ENCODE measurements around the gene PTP4A2.
A peak's percentile ranks its signal among the peaks of the same experiment; 100 is the strongest.

Gene PTP4A2

DNA sequence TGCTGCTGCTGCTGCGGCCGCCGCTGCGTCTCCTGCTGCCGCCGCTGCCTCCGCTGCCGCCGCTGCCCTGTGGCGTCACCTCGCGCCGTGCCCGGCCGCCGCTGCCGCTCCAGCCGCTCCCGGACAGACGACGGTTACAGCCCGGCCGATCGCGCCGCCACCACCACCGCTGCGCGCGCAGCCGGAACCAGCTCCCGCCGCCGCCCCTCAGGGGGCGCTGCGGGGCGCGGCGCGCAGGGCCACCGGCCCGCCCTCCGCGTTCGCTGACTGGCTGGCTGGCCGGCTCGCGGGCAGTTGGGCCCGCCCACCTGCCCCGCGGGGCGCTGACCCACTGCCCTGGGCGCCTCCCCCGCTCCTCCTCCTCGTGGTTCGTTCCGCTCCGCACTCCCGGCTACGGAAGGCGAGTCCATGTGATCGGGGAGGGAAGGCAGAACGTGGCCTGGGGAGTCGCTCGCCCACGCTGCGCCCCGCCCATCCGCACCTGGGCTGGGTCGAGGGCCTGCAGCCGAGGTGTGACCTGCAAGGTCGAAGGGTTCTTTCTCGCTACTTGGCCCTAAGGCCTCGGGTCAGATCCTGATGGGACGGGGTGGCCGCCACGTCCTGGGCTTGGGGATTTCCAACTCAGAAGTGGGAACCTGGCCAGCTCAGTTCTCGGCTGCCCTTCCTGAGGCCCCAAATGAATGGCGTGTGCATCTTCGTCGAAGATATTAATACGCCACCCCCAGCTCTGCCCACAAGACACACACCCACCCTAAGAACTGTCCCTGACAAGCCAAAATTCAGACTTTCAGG is at the start of gene PTP4A2:
TSS of gene PTP4A2 (minus strand) at position 185 of the 792 bp plus-strand sequence. CDS start 19,303 bp downstream, outside the sequence.
- peak; percentile 93 for DNase-seq

DNA sequence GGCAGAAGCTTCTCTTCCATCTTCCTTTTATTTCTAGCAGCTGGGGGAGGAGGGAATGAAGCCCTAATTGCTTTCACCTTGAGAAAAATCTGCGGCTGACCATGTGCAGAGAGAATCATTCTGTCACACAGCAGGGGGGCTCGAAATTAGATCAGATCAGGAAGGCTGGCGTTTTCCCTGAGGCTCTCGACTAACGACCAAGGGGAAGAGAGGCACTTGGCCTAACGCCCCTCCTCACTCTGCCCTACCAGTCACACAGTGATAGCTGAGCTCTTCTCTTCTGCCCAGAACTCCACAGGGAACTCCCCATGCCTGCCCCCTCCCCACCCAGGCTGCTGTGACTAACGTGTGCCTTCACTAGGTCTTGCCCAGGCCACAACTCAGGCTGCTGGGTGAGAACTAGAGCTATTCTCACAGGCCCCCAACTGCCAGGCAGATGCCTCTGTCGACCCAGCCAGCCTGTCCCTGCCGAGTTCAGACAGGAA is 49.0 kb upstream of the PTP4A2 start:
- peak; percentile 15 for DNase-seq

DNA sequence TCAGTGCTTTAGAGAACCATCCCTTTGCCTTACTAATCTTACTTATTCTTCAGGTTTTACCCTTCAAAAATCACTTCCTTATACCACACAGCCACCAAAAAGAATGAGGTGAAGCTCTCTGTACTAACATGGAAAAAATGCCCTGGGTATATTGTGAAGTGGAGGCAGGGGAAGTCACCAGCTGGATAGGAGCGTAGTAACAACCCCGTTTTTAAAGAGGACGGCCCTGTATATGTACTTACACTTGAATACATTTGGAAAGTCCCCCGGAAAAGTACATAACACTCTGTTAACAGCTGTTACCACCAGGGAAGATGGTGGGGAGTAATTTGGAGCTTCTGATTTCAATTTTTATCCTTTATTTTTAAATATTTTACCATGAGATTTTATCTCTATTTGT is 47.3 kb upstream of the PTP4A2 start:
- no peak for DNase-seq

DNA sequence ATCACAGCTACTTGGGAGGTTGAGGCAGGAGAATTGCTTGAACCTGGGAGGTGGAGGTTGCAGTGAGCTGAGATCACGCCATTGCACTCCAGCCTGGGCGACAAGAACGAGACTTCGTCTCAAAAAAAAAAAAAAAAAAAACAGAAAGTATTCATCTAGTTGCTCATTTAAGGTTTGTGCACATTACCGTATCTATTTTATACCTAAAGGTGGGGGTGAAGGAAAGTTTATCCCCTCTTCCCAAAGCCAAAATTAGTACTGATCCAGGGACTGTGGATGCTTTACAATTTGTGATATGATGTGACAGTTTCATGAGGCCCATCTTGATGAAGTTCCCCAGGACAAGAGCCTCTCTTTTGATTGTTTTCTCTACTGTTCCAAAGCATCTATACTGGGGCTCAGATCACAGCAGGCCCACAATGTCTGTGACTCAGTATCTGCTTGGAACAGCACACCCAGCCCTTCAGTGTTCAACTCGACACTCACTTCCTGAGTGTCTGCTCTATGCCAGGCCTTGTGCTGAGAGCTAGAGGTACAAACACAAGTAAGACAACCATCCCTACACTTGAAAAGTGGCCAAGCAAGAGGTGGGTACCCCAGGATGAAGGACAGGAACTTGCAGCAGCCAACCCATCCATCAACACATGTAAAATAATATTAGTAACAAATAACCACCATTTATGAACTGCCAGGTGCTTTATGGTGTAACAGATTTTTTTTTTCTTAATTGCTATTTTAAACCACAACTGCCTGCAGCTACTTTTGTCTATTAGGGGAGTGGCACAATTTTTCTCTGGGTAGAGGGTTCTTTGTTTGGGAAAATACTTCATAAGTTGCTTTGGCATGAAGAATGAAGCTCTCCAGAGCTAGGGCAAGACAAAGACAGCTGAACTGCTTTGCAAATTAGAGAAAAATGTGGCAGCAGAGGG is 46.5 kb upstream of the PTP4A2 start:
- peak; percentile 39 for DNase-seq

DNA sequence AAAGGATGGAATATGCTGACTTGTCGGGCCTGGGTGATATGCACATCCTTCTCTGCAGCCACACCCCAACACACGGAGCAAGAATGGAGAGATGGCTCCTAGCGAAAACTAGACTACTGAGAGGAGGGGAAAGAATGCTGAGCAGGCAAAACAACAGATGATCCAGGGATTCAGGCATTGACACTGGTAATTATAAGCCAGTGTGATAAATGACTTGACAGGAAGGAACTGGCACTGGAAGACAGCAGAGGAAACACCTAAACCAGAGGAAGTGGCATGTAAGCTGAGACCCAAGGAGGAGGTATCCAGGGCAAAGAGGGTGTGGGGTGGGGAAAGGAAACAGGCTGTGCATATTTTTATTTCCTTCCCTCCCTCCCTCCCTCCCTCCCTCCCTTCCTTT is 43.8 kb upstream of the PTP4A2 start:
- DNase-seq, result no peak

DNA sequence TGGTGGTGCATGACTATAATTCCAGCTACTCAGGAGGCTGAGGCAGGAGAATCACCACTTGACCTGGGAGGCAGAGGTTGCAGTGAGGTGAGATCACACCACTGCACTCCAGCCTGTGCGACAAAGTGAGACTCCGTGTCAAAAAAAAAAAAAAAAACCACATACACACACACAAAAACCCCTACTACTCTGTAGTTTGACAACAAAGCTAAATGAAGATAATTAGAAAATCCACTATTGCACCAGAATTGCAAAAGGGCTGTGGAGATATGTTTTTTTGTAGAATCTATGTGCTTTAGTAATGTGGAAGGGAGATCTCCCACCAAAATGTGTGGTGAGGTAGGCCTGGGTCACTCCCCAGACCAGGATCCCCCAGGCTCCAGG is 43.3 kb upstream of the PTP4A2 start:
- DNase-seq, result no peak

DNA sequence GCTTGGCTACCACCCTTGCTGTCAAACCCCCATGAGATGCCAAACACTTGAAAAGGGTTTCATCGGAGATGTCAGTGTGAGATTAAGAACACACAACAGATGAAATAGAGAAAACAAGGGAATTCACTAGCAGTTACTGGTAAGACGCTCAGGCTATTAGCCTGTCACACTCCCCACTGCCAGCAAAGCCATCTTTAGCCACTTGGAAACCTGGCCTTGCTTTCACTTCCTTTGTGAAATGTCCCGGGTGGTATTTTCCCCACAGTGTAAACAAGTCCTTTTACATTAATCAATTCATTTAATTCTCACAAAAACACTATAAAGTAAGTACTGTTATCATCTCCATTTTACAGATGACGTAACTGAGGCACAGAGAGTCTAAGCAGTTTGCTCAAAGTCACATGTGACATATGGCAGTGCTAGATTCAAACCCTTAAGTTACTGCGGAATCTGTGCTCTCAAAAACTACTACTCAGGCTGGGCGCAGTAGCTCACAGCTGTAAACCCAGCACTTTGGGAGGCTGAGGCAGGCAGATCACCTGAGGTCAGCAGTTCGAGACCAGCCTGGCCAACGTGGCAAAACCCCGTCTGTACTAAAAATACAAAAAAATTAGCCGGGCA is 42.8 kb upstream of the PTP4A2 start:
- DNase-seq, result no peak

DNA sequence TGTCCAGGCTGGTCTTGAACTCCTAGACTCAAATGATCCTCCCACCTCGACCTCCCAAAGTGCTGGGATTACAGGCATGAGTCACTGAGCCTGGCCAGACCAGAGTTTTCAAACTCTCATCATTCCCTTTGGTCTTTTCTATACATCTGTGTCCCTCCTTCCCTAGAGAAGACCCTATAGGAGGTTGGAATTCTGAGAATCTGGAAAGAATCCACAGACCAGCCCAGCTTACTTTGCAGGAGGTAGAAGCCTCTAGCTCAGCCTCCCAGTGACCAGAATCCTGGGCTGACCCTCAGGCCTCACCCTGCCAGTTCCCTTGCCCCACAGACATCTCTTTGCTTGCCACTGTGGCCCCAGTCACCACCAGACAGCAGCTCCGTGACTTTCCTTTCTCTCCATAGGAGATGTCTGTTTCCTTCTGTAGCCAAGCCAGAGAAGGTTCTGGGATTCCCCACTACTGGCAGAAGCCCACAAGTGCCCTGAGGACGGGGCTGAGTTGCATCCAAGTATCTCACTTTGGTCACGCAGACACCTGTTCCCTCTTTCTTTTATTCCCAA is 40.8 kb upstream of the PTP4A2 start:
- no peak for DNase-seq

DNA sequence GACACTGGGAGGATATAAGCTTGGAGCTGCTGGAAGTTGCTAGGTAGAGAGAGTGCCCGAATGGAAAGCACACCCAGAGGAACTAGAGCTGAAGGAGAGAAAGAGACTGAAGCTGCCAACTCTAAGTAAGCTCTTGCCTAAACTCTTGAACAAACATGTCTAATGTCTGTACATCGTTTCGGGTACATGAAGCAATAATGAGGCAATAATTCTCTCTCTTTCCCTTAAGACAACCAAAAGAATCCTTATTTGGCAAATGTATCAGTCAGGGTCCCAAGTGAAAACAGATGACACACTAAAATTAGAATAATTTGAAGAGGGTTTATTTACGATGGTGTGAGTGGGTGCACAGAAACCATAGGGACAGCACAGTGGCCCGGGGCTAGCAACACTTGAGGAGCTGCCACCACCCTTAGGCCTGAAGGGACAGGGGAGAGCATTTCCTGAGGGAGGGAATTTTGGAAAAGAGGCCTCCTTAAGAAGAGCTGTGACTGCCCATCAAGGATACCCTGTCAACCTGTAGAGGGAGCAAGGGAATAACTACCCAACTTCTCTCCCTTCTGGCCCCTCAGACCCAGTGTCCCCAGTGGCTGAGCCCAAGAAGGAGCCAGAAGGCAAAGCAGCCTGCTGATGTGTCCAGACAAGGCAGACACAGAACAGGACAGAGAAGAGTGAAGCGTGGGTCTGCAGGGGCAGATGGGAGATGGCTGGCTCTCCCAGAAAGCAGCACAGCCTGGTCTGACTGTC is 39.4 kb upstream of the PTP4A2 start:
- DNase-seq, result no peak

DNA sequence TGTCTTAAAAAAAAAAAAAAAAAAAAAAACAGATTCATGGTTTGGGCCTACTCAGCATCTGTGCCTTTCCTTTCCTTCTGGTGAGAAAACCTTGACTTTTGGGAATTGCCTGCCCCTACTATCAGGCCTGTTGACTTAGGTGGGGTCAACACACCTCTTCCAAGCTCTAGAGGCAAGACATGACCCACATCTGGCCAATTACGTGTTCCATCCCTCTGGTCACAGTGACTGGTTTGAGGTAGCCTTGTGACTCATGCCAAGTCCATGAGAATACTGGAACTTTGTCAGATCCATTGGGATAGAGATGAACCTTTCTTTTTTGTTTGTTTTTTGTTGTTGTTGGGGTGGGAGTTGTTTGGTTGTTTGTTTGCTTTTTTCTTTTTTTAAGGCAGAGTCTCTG is 38.2 kb upstream of the PTP4A2 start:
- no peak for DNase-seq

DNA sequence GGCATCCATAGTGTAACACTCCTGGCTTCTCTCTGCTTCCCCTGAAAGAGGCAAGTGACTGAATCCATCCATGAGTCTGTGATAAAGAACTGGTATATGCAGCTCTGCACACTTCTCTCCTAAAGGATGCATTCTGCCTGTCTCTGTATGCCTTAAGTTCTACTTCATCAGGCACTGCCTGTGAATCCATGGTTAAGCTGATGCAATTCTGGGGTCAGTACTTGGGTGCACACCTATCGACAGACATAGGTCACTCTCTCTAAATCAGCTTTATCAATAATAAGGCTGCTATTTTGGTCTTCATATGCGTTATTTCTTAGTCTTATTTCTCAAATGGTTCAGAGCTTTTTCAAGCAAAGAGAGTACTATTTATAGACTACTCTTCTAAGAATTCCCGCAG is 32.7 kb upstream of the PTP4A2 start:
- DNase-seq, result no peak

DNA sequence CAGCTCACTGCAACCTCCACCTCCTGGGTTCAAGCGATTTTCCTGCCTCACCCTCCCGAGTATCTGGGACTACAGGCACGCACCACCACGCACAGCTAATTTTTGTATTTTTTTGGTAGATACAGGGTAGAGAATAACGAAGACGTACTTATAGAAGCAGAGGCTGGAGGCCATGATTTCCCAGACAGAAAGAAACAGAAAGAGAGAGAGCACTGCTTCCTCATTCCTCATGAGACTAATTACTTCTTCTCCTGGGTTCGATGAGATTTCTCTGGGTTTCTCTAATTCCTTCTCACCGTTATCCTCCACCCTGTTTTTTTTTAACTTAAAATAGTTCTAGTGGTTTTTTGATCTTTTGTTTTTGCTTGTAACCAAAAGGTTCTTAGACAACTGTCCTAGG is 23.4 kb upstream of the PTP4A2 start:
- no peak for DNase-seq

DNA sequence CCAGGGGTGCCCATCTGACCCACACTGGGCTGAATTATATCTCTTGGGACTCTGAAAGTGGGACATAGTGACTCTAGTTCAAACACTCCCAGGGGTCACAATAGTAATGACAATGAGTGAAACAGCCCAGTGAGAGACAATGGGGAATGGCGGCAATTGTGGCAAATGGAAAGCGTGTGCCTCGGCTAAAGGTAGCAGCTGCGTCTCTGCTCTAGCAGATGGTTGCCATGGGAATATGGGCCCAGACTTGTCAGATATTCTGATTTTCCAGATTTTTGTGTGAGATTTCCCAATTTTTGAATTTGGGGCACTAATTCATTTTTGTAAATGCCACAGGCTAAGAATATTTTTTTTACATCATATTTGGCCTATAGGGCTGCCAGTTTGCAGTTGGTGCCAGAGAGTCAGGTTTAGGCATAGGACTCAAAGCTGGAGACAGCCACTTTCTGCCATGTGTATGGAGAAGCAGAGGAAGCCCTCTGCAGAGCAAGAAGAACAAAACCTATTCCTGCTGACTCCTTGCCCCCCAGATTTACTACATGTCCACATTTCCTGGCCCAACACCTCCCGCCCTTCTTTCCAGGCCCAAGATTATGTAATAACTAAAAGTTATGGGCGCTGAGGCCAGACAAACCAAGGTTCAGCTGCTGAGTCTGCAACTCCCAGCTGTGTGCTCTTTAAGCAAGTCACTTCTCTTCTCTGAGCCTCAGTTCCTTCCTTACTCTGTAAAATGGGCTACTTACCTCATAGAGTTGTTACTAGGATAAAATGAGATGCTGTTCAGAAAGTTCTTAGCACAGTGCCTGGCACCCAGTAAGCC is 21.6 kb upstream of the PTP4A2 start:
- no peak for DNase-seq

DNA sequence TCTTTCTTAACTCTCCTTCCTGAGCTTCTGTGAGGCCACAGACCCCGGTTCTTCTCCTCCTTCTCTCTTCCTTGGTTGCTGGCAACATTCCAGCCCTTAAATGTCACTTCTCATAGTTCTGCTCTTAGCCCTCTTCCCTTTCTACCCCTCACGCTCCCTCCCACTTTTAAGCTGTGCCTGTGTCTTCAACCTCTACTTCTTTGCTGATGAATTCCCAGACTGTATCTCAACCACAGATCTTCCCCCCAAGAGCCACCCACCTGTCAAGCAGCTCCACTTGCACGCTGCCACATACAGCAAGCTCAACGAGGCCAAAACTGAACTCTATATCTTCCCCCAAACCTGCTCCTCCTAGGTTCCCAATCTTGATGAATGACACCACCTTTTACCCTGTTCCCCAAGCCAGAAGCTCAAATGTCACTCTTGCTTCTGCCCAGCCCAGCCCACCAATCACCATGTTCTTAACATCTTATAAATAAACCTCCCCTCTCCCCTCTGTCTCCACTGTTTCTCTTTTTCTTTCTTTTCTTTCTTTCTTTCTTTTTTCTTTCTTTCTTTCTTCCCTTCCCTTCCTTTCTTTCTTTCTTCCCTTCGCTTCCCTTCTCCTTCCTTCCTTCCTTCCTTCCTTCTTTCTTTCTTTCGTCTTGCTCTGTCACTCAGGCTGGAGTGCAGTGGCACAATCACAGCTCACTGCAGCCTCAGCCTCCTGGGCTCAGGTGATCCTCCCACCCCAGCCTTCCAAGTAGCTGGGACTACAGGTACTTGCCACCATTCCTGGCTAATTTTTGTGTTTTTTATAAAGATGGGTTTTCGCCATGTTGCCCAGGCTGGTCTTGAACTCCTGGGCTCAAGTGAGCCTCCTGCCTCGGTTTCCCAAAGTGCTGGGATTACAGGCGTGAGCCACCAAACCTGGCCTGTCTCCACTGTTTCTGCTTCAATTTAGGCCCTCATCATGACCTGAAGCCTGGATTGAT is 19.8 kb upstream of the PTP4A2 start:
- DNase-seq, result no peak

DNA sequence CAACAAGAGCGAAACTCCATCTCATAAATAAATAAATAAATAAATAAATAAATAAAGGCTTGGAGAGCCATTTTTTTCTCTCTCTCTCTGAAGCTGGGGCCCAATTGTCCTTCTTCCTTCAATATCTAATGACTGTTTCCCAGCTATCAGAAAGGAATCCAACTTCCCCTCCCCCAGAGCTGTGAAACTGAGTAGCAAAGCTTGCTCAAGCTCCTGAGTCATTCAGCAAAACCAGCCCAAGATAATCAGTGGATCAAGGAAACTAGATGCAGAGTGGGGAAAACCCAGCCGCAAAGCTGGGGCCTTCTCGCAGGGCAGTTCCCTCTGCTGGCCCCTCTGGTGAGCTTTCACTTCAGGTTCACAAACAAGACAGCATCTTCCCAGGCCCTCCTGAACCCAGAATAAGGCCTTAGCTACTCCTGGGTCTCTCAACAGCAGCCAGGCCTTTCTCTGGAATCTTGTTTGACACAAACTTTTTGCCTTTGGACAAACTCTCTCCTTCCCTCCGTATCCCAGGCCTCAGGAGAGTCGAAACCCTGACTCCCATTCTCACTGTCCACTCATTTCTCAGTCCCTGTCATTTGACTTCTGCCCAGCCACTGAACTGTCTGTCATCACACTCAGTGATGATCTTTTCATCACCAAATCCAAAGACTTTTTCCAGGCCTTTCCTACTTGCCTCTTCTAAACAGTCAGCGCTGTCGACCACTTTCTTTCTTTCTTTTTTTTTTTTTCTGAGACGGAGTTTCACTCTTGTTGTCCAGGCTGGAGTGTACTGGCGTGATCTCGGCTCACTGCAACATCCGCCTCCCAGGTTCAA is 18.0 kb upstream of the PTP4A2 start:
- DNase-seq, result no peak

DNA sequence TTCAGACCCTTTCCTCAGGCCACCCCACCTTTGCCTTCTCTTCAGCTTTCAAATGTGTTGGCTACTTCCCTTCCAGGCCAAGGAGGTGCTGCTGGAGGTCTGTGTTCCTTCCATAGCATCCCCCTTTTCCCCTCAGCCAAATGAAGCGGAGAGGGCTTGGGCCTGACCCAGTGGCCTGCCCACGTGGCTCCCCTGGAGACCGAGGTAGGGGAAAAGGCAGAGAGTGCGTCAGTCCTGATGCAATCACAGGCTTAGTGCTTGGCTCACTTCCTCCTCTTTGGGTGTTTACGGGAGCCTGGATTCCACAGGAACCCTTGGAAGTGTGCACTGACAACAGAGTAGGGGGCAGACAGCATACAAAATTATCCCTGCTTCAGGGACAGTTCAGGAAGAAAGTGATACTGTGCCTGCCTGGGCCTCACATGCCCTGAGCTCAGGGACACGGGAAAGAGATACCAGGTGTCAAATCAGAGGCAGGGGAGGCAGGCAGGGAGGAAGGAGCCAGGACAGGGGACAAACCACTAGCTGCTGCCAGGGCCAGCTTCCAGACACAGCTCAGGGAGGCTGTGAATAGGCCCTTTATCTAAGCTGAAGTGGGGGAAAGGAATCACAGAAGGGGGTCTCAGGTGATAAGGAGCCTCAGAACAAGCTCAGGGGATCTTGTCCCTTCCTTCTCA is 16.6 kb upstream of the PTP4A2 start:
- DNase-seq, result no peak

DNA sequence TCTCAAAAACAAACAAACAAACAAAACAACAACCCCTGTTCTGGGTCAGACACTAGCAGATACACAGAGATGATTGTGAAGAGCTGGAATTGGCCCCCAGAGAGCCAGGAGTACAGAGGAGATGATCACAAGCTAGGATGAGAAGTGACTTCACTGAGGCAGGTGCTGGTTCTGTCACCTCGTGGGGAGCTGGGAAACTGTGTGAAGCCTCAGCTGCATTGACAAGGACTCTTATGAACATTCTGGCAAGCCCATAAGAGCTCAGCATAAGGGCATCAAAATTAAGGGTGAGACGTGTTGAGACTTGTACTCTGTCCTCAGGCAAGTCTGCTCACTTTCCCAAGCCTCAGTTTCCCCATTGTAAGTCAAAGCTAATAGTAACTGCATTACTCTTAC is 14.7 kb upstream of the PTP4A2 start:
- no peak for DNase-seq

DNA sequence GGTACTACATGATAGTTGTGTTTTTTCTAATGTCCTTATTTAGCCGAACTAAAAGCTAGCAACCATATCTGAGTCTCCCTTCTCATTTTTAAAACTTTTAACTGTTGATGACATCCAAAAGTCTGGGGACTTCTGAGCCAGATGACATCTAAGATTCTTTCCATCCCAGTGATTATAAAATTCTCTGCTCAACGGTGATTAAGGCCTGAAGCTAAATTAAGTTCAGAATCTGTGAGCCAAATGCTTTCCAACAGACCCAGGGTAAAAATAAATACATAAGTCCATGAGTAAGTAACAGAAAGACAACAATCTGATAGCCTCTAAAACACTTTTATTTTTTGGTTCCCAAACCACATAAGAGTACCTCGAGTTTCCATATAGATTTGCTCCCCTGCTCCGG is 13.1 kb upstream of the PTP4A2 start:
- DNase-seq, result no peak

DNA sequence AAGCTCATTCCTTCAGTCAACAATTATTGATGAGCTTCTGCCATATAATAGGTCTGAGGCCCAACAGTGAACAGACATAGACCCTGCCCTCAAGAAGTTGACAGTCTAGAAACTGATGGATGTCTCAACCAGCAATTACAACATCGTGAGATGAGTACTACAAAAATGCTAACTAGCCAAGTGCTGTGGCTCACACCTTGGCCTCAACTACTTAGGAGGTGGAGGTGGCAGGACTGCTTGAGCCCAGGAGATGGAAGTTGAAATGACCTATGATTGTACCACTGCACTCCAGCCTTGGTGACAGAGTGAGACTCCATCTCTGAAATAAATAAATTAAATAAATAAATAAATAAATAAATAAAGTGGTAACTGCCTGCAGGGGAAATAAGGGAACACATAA is 11.7 kb upstream of the PTP4A2 start:
- no peak for DNase-seq

Data from NCI-H1105 treated with DMSO at 0.1 percent for 48 hours (cell line).